Endothelial cell of umbilical vein (primary cell): ENCODE data around the gene KCNN1.

Experiments
- CTCF ChIP-seq, 2 donors: IDR thresholded peaks; 1 replicate in 1 of 2; 2 replicates in 1 of 2; pipeline ENCODE4 v1.5.1; 2011; ENCODE audit warnings: low read length in 2 of 2, mild to moderate bottlenecking in 2 of 2, moderate library complexity in 2 of 2, control low read depth in 1 of 2, inconsistent platforms in 1 of 2, low read depth in 1 of 2; ENCODE audit not compliant: insufficient read depth in 1 of 2; ENCODE audit errors: extremely low read depth in 1 of 2
- EZH2 ChIP-seq: IDR thresholded peaks from 2 replicates; pipeline ENCODE4 v1.6.1; 2012; ENCODE audit warnings: borderline replicate concordance, low read depth, mild to moderate bottlenecking, moderate library complexity, low read length, inconsistent platforms; ENCODE audit not compliant: severe bottlenecking
- POLR2A ChIP-seq: IDR thresholded peaks from 2 replicates; pipeline ENCODE4 v1.6.1; 2012; ENCODE audit warnings: low read depth, mild to moderate bottlenecking, control low read depth, low read length
- POLR2AphosphoS5 ChIP-seq: IDR thresholded peaks from 2 replicates; pipeline ENCODE4 v1.6.1; 2012; ENCODE audit warnings: low read depth, mild to moderate bottlenecking, control low read depth, low read length, moderate library complexity; ENCODE audit not compliant: insufficient read depth

- TF ChIP-seq CTCF (IDR thresholded peaks at IDR 0.05; ENCODE audit: extremely low read depth in 1 of 2, insufficient read depth in 1 of 2, low read depth in 1 of 2, low read length in 2 of 2), result no peak
- no peak for TF ChIP-seq POLR2AphosphoS5
- no peak for TF ChIP-seq POLR2A
- TF ChIP-seq EZH2, result no peak
These were observed 10.6 kb downstream of the KCNN1 start for GRCh38 chr19:17977488-17977887.
